Measurements from ENCODE around the gene GRM8. TPM values are rescaled to one million over a fixed set of nuclear protein-coding genes. Genes with fewer than 3 reads are reported as not detected.

Gene GRM8
- total RNA-seq, 6 donors from 2014 or later, result 0.49 to 6.5 (median 1.8) TPM; not detected in 3

DNA sequence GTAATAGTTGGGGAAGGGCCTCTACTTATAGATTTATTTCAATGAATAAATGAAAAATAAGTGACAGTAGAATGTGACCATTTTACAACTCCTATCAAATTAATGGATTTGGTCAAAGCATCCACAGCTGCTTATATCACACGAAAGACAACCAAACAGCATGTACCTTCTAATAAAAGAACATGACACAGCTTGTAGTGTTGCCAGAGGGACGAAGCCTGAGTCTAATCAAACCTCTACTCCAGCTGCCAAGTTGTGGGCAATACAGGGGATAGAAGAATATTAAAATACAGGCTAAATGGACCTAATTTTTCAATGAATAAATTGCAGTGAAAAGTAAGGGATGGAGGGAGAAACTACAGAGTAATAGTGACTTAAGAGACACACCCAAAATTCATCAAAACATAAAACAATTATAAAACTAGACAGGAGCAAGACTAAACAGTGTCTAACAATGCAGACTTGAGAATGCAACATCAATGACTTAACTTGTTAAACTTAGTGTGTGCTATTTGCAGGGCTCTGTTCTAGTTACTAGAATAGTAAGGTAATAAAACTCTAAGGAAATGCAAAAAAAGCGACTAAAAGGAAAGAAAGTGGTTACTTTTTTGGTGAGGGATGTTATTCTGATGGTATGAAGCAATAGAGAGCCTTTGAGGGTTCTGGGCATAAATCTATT lies 853.8 kb downstream of the GRM8 start:
- DNase-seq, result no peak
- no peaks in the 10 kb centered on the region for H3K36me3 ChIP-seq
- TF ChIP-seq POLR2A (IDR thresholded peaks at IDR 0.05), result no peak
- TF ChIP-seq POLR2AphosphoS5 (IDR thresholded peaks at IDR 0.05), result no peak
- TF ChIP-seq EP300 (IDR thresholded peaks at IDR 0.05), result no peak
- TF ChIP-seq, protein P1, sequence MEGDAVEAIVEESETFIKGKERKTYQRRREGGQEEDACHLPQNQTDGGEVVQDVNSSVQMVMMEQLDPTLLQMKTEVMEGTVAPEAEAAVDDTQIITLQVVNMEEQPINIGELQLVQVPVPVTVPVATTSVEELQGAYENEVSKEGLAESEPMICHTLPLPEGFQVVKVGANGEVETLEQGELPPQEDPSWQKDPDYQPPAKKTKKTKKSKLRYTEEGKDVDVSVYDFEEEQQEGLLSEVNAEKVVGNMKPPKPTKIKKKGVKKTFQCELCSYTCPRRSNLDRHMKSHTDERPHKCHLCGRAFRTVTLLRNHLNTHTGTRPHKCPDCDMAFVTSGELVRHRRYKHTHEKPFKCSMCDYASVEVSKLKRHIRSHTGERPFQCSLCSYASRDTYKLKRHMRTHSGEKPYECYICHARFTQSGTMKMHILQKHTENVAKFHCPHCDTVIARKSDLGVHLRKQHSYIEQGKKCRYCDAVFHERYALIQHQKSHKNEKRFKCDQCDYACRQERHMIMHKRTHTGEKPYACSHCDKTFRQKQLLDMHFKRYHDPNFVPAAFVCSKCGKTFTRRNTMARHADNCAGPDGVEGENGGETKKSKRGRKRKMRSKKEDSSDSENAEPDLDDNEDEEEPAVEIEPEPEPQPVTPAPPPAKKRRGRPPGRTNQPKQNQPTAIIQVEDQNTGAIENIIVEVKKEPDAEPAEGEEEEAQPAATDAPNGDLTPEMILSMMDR (IDR thresholded peaks at IDR 0.05), result no peak
- H3K4me3 ChIP-seq, result no peak overlapping the region
- ATAC-seq (ENCODE audit: low FRiP score in 2 of 2), result no peak
- no peaks in the 10 kb centered on the region for H3K27me3 ChIP-seq
- H3K27ac ChIP-seq, result no peak overlapping the region
- no peaks in the 10 kb centered on the region for H3K4me1 ChIP-seq
- 73 to 75% methylated on average over 3 of the region's 3 CpGs for WGBS, 2 donors
- H3K9me3 ChIP-seq, result no peaks in the 10 kb centered on the region

DNA sequence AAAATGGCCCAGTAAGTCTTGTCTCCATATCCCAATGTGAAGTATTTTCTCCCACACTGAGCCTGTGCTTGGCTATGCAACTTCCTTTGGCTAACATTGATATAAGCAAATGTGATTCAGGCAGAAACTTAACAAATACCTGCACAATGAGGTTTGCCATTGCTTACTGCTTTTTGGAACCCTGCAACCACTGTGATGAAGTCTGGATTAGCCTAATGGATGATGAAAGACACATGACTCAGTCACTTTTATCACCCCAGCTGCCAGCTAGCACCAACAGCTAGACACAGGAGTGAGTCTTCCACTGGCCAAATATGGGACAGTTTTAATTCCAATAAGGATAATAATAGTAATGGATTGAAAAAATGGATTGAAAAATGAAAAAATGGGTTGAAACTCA lies 854.5 kb downstream of the GRM8 start:
- no peak for ATAC-seq (ENCODE audit: low FRiP score in 2 of 2)
- Histone ChIP-seq H3K27me3 (no peaks in the 10 kb centered on the region), H3K9me3 (no peaks in the 10 kb centered on the region), H3K27ac (no peak overlapping the region), H3K36me3 (no peaks in the 10 kb centered on the region), H3K4me1 (no peaks in the 10 kb centered on the region), H3K4me3 (no peak overlapping the region)
- TF ChIP-seq POLR2A (IDR thresholded peaks at IDR 0.05) (no peak), EP300 (IDR thresholded peaks at IDR 0.05) (no peak), POLR2AphosphoS5 (IDR thresholded peaks at IDR 0.05) (no peak)
- TF ChIP-seq, protein P1 (IDR thresholded peaks at IDR 0.05), result no peak
- no peak for DNase-seq

DNA sequence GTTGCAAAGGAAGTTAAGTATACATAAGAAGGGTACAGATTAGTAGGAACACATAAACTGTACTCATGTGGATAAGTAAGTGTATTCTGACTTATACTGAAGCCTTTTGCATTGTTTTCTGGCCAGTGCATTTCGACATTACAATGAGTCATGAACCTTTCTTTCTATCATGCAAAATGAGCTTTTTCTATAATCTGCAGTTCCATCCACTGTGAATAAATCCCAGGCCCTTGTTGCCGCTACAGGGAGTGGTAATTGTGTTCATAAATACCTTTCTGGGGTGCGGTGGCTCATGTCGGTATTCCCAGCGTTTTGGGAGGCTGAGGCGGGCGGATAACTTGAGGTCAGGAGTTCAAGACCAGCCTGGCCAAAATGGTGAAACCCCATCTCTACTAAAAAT lies 858.3 kb downstream of the GRM8 start:
- TF ChIP-seq POLR2AphosphoS5 (IDR thresholded peaks at IDR 0.05) (no peak), POLR2A (IDR thresholded peaks at IDR 0.05) (no peak), EP300 (IDR thresholded peaks at IDR 0.05) (no peak)
- TF ChIP-seq, protein P1 (IDR thresholded peaks at IDR 0.05), result no peak
- Histone ChIP-seq H3K27ac (no peak overlapping the region), H3K36me3 (no peaks in the 10 kb centered on the region), H3K4me3 (no peak overlapping the region), H3K9me3 (no peaks in the 10 kb centered on the region), H3K4me1 (no peaks in the 10 kb centered on the region), H3K27me3 (no peaks in the 10 kb centered on the region)
- ATAC-seq (ENCODE audit: low FRiP score in 2 of 2), result no peak
- no peak for DNase-seq
- 80 to 81% methylated on average over 7 of the region's 7 CpGs for WGBS, 2 donors

Small RNA genes lying within 50 kb of the gene (small RNA-seq; reads per million reads assigned to genes)
- gene MIR592, result 0 to 4.4 (median 3.3) reads per million in 4 donors

Other genes with a start within 250 kb of the GRM8 start
- gene ZNF800, start 139.8 kb upstream of the GRM8 start, total RNA-seq, result 10 to 100 TPM; 30.8 to 45.6 (median 32.7) TPM

Data from upper lobe of left lung (tissue), 6 donors.